H1 (cell line): ENCODE data around the gene HACD1. TPM values are rescaled to one million over a fixed set of nuclear protein-coding genes. Genes with fewer than 3 reads are reported as not detected.

ENCODE experiments used
- BCL11A ChIP-seq, 2 experiments: IDR thresholded peaks; one replicate each; pipeline ENCODE4 v1.6.1; 2011; ENCODE audit warnings: low read depth in 2 of 2, low read length in 2 of 2, mild to moderate bottlenecking in 2 of 2
- CTCF ChIP-seq, 3 experiments: IDR thresholded peaks; 1 replicate in 2 of 3; 2 replicates in 1 of 3; pipeline versions ENCODE4 v1.5.1 to v1.6.1; 2011; ENCODE audit warnings: low read length in 3 of 3, mild to moderate bottlenecking in 3 of 3, inconsistent platforms in 2 of 3, low read depth in 1 of 3, moderate library complexity in 1 of 3; ENCODE audit not compliant: insufficient read depth in 1 of 3; ENCODE audit errors: control extremely low read depth in 1 of 3
- EP300 ChIP-seq, 2 experiments: IDR thresholded peaks; 1 replicate in 1 of 2; 2 replicates in 1 of 2; pipeline ENCODE4 v1.6.1; 2011 to 2012; ENCODE audit warnings: low read depth in 2 of 2, low read length in 2 of 2, mild to moderate bottlenecking in 2 of 2, borderline replicate concordance in 1 of 2, inconsistent platforms in 1 of 2, moderate library complexity in 1 of 2
- MAFK ChIP-seq: IDR thresholded peaks from 2 replicates; pipeline ENCODE4 v1.6.1; 2012; ENCODE audit warnings: low read depth, mild to moderate bottlenecking, improper control_type of control experiment, low read length
- POLR2A ChIP-seq, 2 experiments: IDR thresholded peaks; 1 replicate in 1 of 2; 2 replicates in 1 of 2; pipeline ENCODE4 v1.6.1; 2011; ENCODE audit warnings: low read depth in 2 of 2, low read length in 2 of 2, mild to moderate bottlenecking in 2 of 2; ENCODE audit errors: control extremely low read depth in 1 of 2
- POU5F1 ChIP-seq: IDR thresholded peaks from 2 replicates; pipeline ENCODE4 v1.6.1; 2011; ENCODE audit warnings: low read depth, mild to moderate bottlenecking, low read length, moderate library complexity
- SIRT6 ChIP-seq: IDR thresholded peaks from one replicate; pipeline ENCODE4 v1.7.1; 2012; ENCODE audit warnings: low read length, inconsistent platforms
- SP4 ChIP-seq: IDR thresholded peaks from 2 replicates; pipeline ENCODE4 v1.6.1; 2012; ENCODE audit warnings: low read length, inconsistent platforms
- SRF ChIP-seq: IDR thresholded peaks from 2 replicates; pipeline ENCODE4 v1.6.1; 2011; ENCODE audit warnings: mild to moderate bottlenecking, low read depth, low read length, moderate library complexity
- TAF1 ChIP-seq: IDR thresholded peaks from 2 replicates; pipeline ENCODE4 v1.6.1; 2011; ENCODE audit warnings: mild to moderate bottlenecking, low read depth, low read length
- polyA plus RNA-seq, 7 experiments: library from polyadenylated mRNA; depleted of rRNA in 3 of 7; stranded (reverse) in 5 of 7; unstranded in 2 of 7; fragments of >200 nt in 5 of 7; fragments of 200-250 nt in 2 of 7; gene quantifications; 1 replicate in 5 of 7; 2 replicates in 1 of 7; 4 replicates in 1 of 7; pipeline versions ENCODE4 v1.2.1 to v1.2.3, GENCODE V29; 2011 to 2013; ENCODE audit warnings: missing spikeins in 2 of 7, mixed read lengths in 2 of 7
- total RNA-seq: library from RNA; stranded (reverse); fragmentation: NEBNext Ultra II Directional; extraction: Animal tissue kit (Norgen Biotek cat#: 25700); gene quantifications from 2 replicates; pipeline ENCODE4 v1.2.1, GENCODE V29; 2021

HACD1 gene
- total and polyA plus RNA-seq, 2 of the 8 experiments (the other 6 are each of a cell fraction or from before 2014, with no cell fraction given) = 18.7 to 30.8 TPM

- TF ChIP-seq CTCF (IDR thresholded peaks at IDR 0.05; ENCODE audit: control extremely low read depth in 1 of 3, insufficient read depth in 1 of 3, low read depth in 1 of 3, low read length in 3 of 3) (no peak), POLR2A (IDR thresholded peaks at IDR 0.05; ENCODE audit: control extremely low read depth in 1 of 2, low read depth in 2 of 2, low read length in 2 of 2) (no peak), POU5F1 (no peak), MAFK (no peak), TAF1 (no peak), BCL11A (IDR thresholded peaks at IDR 0.05; ENCODE audit: low read depth in 2 of 2, low read length in 2 of 2) (no peak), SP4 (no peak), EP300 (IDR thresholded peaks at IDR 0.05; ENCODE audit: borderline replicate concordance in 1 of 2, low read depth in 2 of 2, low read length in 2 of 2) (no peak), SRF (no peak), SIRT6 (no peak)
Observed at GRCh38 chr10:17644485-17644943, 27.3 kb upstream of the HACD1 start (continued).
